BLaER1 (cell line): ENCODE measurements around the gene PDE4B.

Experiments used
- H3K27ac ChIP-seq: shearing (Covaris generic); formaldehyde crosslinking; 2 replicates; pipeline ENCODE4 v1.8.1; 2022
- H3K27me3 ChIP-seq: shearing (Covaris generic); formaldehyde crosslinking; 2 replicates; pipeline ENCODE4 v1.8.1; 2022
- H3K36me3 ChIP-seq: shearing (Covaris generic); formaldehyde crosslinking; 2 replicates; pipeline ENCODE4 v1.8.1; 2022
- H3K4me1 ChIP-seq: shearing (Covaris generic); formaldehyde crosslinking; 2 replicates; pipeline ENCODE4 v1.8.1; 2022
- H3K4me2 ChIP-seq: shearing (Covaris generic); formaldehyde crosslinking; 2 replicates; pipeline ENCODE4 v1.8.1; 2022
- H3K4me3 ChIP-seq: shearing (Covaris generic); formaldehyde crosslinking; 2 replicates; pipeline ENCODE4 v1.8.1; 2022
- H3K9ac ChIP-seq: shearing (Covaris generic); formaldehyde crosslinking; 2 replicates; pipeline ENCODE4 v1.8.1; 2022
- H3K9me3 ChIP-seq: shearing (Covaris generic); formaldehyde crosslinking; 2 replicates; pipeline ENCODE4 v1.8.1; 2022
- H4K20me1 ChIP-seq: shearing (Covaris generic); formaldehyde crosslinking; 2 replicates; pipeline ENCODE4 v1.8.1; 2022
- Cebpa-rat ChIP-seq: shearing (Covaris generic); IDR thresholded peaks from 2 replicates; pipeline ENCODE4 v1.8.1; 2022

The PDE4B gene

DNA sequence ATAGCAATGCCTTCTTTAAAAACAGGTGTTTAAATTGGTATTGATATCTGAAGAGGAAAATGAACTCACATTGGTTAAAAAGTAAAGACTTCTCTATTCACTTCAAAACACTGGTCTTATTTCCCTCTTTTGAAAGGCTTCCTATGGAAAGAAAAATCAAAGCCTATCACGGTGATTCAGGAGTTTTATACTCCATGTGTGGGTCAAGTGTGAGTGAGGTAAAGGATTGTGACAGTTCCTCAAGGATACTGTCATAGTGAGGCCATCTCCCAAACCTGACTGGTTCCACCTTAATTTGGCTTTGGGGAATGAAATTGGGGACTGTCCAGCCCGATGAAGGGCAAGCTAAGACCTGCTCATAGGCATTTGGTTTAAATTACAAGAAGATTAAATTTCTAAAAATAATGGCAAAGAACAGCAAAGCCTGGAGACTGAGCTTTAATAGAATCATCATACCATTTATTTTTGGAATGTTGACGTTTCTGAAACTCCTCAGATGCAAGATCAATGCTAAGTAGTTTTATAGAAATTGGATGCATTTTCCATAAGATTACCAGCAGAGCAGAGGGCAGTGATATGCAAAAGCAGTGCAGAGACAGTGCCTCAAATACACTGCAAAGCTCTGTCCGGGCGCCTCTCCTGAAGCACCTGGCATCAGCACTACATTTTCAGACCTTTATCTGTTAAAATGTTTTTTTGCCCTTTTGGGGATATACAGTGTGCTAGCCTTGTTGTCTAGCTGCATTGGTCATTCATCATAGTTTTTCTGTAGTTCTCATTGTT is 439.2 kb downstream of the PDE4B start:
- Histone ChIP-seq H3K27me3 (no peaks in the 10 kb centered on the region), H3K36me3 (no peaks in the 10 kb centered on the region), H3K4me1 (no peaks in the 10 kb centered on the region), H4K20me1 (no peaks in the 10 kb centered on the region), H3K4me3 (no peak overlapping the region), H3K4me2 (no peak overlapping the region), H3K9me3 (no peaks in the 10 kb centered on the region), H3K27ac (no peak overlapping the region), H3K9ac (no peak overlapping the region)
- no peak for TF ChIP-seq Cebpa-rat

DNA sequence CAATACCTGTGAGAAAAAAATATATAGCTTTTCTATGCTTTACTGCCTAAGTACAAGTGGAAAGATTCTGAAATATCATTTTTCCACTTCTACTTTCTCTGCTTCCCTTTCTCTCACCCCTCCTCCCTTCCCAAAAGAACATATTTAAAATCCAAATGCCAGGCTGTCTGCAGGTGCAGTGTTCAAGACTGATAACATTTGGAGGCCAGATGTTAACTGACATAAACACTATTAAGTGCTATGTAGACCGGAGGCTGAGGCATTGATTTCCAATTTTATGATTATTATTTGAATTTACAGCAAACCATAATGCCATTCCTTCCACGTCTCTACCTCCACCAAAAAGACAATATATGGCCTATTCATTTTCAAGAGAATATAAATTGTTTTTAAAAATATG is 444.3 kb downstream of the PDE4B start:
- Histone ChIP-seq H3K4me3 (no peak overlapping the region), H3K4me1 (no peaks in the 10 kb centered on the region), H3K9ac (no peak overlapping the region), H3K4me2 (no peak overlapping the region), H4K20me1 (no peaks in the 10 kb centered on the region), H3K27ac (no peak overlapping the region), H3K9me3 (no peaks in the 10 kb centered on the region), H3K36me3 (no peaks in the 10 kb centered on the region), H3K27me3 (no peaks in the 10 kb centered on the region)
- TF ChIP-seq Cebpa-rat = no peak

DNA sequence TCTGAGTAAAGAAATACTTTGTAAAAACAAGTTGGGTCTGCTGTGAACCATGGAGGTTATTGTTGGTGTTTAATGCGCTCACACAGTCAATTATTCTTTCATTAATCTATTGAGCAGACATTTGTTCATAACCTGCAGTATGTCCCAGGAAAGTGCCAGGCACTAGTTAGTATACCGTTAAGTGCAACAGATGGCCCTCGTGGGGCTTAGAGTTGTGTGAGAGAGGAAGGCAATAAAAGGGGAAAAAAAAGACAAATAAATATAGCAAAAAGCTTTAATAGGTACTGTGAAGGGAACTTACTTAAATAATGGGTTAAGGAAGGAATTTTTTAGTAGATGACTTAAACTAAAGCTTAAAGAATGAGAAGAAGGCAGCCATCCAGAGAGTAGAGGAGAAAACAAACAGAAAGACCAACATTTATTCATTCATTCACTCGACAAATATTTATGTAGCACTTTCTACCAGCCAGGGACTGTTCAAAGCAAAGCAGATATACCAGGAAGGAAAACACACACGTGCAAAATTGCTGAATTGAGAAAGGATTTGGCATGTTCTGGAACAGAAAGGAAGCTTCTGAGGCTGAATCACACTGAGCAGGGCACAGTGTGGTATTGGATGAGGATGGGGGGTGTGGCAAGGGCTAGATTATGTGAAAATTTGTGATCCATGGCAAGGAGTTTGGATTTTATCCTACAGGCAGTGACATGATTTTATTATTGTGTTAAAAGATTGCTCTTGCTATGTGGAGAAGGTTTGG is 445.2 kb downstream of the PDE4B start:
- Histone ChIP-seq H3K36me3 (no peaks in the 10 kb centered on the region), H3K4me3 (no peak overlapping the region), H3K4me1 (no peaks in the 10 kb centered on the region), H4K20me1 (no peaks in the 10 kb centered on the region), H3K9me3 (no peaks in the 10 kb centered on the region), H3K4me2 (no peak overlapping the region), H3K27me3 (no peaks in the 10 kb centered on the region), H3K9ac (no peak overlapping the region), H3K27ac (no peak overlapping the region)
- no peak for TF ChIP-seq Cebpa-rat

DNA sequence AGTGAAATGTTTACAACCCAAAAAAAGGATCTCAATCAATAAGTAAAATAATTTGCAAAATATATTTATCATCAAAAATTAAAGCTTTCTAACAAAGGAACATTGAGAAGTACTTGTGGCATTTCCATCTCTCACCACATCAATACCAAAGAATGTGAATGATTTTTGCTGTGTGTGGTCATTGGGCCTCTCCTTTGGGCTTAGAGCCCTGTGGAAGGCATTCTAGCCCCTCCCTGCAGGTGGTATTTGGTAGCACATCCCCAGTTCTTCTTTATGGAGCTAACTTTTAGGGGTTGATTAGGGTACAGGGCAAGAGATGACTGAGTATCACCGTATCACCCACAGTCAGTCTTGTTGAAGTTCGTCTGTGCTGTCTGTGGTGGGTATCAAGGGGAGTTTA is 447.1 kb downstream of the PDE4B start:
- no peaks in the 10 kb centered on the region for H3K9me3 ChIP-seq
- no peak overlapping the region for H3K27ac ChIP-seq
- TF ChIP-seq Cebpa-rat = no peak
- no peak overlapping the region for H3K4me2 ChIP-seq
- H3K36me3 ChIP-seq = no peaks in the 10 kb centered on the region
- H3K9ac ChIP-seq = no peak overlapping the region
- peaks cover 5% of the 10 kb centered on the region; the same call in 1 of the 2 replicates for H3K4me1 ChIP-seq
- no peak overlapping the region for H3K4me3 ChIP-seq
- no peaks in the 10 kb centered on the region for H3K27me3 ChIP-seq
- no peaks in the 10 kb centered on the region for H4K20me1 ChIP-seq

DNA sequence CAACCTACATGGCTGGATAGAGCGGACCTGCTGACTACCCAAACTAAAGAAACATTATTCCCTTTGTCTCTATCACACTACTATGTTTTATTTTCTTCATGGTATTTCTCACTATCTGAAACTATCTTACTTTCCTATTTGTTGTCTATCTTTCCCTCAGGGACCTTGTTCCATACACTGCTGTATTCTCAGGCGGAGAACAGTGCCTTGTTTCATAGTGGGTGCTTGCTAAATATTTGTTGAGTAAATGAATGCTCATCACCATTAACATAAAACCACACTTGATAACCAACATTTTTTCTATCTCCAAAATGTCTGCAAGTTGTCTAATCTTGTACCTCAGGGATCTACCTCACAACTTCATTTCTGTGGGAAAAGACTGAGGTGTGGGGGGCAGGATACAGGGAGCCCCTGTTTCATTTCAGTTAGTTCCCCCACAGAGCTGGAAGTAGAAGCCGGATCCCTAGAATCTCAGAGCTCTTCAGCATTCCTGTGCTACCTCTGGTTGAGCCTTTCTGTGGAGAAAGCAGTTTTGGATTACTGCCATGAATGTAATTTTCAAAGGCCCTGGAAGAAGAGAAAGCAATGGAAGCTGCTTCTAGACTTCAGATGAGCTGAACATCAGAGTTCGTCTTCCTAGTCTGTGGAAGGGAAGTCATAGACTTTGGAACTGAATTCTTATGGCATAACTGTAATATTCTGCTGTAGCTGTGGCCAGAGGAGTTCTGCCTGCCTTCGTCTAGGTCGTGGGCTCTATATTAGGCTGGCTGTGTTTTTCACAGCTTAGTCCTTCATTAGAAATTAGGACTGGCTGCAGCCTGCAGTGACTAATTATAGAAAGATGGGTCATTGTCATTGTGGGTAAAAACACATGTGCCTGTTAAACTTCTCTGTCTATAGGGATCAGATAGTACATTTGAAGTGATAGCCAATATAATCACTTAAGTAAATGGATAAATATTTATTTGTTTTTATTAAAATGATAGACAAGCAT is 448.1 kb downstream of the PDE4B start:
- Histone ChIP-seq H3K27ac (no peak overlapping the region), H3K9ac (no peak overlapping the region), H4K20me1 (no peaks in the 10 kb centered on the region), H3K4me3 (no peak overlapping the region), H3K36me3 (no peaks in the 10 kb centered on the region), H3K27me3 (no peaks in the 10 kb centered on the region), H3K4me2 (no peak overlapping the region), H3K9me3 (no peaks in the 10 kb centered on the region), H3K4me1 (peaks cover 10% of the 10 kb centered on the region)
- no peak for TF ChIP-seq Cebpa-rat

DNA sequence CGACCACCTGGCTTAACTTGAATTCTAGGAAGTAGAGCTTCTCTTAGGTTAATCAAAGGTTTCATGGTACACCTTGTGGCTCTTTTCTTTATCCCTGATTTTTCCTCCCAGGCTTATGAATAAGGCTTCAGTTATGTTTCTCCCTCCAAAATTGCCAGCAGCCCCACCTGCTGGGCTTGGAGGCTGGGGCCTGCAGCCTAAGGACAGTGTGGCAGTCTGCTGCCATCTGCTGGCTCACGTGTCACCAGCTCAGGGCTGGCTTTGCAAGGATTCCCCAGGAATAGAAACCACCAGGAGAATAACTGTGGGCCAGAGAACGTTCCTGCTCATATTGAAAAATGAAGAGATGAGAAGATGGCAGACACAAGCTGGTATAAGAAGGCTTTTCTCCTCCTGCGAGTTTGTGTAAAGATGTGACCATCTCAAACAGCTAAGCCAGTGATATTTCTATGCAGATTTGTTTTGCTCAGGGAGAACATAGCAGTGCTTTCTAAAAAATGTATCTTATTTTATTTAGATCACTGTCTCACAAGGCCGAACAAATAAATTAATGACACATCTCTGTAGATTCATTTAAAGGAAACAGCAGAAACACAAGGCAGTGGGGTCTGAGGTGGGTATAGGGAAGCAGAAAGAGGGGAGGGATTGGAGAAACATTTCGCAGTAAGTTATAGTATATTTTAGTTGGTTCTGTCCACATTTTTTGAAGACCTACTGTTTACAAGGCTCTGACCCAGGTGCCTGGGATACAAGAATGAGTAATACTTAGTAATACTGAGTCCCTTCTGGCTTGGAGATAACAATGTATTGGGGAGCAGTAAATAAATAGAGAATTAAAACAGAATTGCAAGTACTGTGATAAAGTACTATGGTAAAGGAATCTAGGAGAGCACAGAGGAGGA is 450.2 kb downstream of the PDE4B start:
- no peak overlapping the region for H3K4me2 ChIP-seq
- H3K4me3 ChIP-seq = no peak overlapping the region
- no peaks in the 10 kb centered on the region for H3K27me3 ChIP-seq
- H3K27ac ChIP-seq = no peak overlapping the region
- H4K20me1 ChIP-seq = no peaks in the 10 kb centered on the region
- H3K4me1 ChIP-seq = peaks cover 16% of the 10 kb centered on the region
- H3K36me3 ChIP-seq = no peaks in the 10 kb centered on the region
- no peak overlapping the region for H3K9ac ChIP-seq
- TF ChIP-seq Cebpa-rat = no peak
- H3K9me3 ChIP-seq = no peaks in the 10 kb centered on the region

DNA sequence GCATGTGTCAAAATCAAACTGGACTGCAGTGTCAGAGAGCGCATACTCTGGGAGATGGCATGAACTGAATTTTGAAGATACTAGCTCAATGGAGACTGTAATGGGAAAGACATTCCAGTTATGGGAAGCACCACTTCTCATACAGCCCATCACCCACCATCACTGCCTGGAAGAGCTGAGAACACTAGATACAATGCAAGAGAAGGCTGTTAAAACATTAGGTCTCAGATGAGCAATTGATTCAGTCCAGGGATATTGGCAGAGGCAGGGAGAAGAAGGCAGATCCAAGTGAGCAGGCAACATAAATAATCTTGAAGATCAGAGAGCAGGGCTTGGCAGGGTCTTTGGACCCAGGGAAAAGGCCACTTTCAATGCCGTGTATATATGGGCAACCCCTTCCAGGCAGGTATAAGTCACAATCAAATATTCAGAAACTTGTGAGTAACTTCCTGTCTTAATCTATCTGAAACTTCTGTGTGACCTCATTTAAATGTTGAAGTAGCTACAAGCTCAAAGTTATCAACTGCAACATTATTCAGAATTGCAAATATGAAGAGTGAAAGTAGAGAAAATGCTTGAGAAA is 450.9 kb downstream of the PDE4B start:
- Histone ChIP-seq H3K4me1 (peaks cover 16% of the 10 kb centered on the region), H3K36me3 (no peaks in the 10 kb centered on the region), H3K9me3 (no peaks in the 10 kb centered on the region), H3K27me3 (no peaks in the 10 kb centered on the region), H3K4me3 (no peak overlapping the region), H3K27ac (no peak overlapping the region), H3K4me2 (no peak overlapping the region), H3K9ac (no peak overlapping the region), H4K20me1 (no peaks in the 10 kb centered on the region)
- no peak for TF ChIP-seq Cebpa-rat

DNA sequence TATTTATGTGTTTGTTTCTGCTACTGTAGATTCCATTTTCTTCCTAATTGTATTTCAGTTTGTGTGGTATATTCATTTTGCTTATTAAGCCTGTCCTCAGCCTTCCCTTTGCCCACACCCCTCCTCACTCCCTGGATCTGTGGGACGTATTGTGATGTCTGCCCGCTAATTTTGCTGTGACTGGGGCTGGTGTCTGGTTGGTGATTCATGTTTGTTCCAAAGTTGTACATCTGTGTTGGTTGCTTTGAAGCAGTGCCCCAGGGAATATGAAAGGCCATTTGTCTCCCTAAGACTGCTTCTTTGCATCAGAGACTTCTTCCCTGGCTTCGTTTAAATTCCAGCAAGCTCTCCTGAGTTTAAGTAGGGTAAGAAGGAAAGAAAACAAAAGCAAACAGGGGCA is 451.7 kb downstream of the PDE4B start:
- Histone ChIP-seq H3K27me3 (no peaks in the 10 kb centered on the region), H3K36me3 (no peaks in the 10 kb centered on the region), H3K4me3 (no peak overlapping the region), H4K20me1 (no peaks in the 10 kb centered on the region), H3K9ac (no peak overlapping the region), H3K4me1 (peaks cover 16% of the 10 kb centered on the region), H3K27ac (no peak overlapping the region), H3K9me3 (no peaks in the 10 kb centered on the region), H3K4me2 (no peak overlapping the region; the same call in 1 of the 2 replicates)
- TF ChIP-seq Cebpa-rat = no peak

DNA sequence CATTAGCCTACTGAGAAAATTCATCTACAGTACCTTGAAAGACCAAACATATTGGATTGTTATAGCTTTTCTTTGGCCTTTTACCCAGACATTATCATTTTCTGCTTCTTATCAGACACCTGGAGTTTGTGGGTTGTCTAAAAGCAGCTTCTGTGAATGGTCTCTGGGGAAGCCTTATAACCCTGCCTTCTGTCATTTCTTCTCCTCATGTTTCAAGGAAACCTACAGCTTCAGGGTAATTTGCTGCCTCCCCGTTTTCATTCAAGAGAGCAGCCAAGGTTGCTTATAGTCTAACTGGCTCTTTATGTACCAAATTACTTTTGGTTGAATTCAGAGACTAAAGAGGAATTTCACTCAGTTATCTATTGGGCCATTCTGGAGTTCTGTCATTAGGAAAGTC is 453.0 kb downstream of the PDE4B start:
- H4K20me1 ChIP-seq = no peaks in the 10 kb centered on the region

More for the DNA sequence above, 453.0 kb downstream of the PDE4B start:
- H3K4me1 ChIP-seq = peaks cover 16% of the 10 kb centered on the region
- no peak overlapping the region for H3K4me3 ChIP-seq
- no peaks in the 10 kb centered on the region for H3K36me3 ChIP-seq
- H3K4me2 ChIP-seq = peak overlapping the region; percentile 28
- H3K9ac ChIP-seq = no peak overlapping the region
- no peaks in the 10 kb centered on the region for H3K27me3 ChIP-seq
- no peak for TF ChIP-seq Cebpa-rat
- no peaks in the 10 kb centered on the region for H3K9me3 ChIP-seq
- H3K27ac ChIP-seq = no peak overlapping the region
